ENCODE data around the gene RASD2. TPM values are rescaled to one million over a fixed set of nuclear protein-coding genes. Genes with fewer than 3 reads are reported as not detected.

The RASD2 gene
- total RNA-seq, 1 donor from 2014 or later: not detected

DNA sequence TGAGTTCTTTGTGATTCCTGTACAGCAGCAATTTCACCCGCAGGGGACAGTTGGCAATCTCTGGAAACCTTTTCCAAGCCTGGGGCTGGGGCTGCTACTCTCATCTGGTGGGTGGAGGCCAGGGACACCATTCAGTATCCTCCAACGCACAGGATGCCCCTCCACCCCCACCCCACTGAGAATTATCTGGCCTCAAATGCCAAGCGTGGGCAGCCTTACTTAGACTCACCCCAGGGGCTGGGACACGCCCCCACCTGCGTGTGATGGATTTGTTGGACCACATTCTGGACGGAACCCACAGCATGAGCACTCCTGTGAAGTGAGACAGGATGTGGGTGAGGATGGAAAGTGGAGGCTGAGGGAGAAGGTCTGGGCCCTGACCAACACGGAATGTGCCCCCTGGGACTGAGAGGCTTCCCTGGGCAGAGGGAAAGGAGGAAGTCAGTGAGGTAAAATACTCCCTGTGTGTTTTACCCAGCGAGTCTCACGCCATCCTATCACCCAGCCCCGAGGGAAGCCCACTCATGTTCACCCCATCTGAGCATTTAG lies 13.7 kb downstream of the RASD2 start:
- TF ChIP-seq, protein P1, sequence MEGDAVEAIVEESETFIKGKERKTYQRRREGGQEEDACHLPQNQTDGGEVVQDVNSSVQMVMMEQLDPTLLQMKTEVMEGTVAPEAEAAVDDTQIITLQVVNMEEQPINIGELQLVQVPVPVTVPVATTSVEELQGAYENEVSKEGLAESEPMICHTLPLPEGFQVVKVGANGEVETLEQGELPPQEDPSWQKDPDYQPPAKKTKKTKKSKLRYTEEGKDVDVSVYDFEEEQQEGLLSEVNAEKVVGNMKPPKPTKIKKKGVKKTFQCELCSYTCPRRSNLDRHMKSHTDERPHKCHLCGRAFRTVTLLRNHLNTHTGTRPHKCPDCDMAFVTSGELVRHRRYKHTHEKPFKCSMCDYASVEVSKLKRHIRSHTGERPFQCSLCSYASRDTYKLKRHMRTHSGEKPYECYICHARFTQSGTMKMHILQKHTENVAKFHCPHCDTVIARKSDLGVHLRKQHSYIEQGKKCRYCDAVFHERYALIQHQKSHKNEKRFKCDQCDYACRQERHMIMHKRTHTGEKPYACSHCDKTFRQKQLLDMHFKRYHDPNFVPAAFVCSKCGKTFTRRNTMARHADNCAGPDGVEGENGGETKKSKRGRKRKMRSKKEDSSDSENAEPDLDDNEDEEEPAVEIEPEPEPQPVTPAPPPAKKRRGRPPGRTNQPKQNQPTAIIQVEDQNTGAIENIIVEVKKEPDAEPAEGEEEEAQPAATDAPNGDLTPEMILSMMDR (conservative IDR thresholded peaks at IDR 0.05): no peak
- H3K4me3 Mint-ChIP-seq: no peak overlapping the region
- no peaks in the 10 kb centered on the region for H3K9me3 Mint-ChIP-seq
- DNase-seq (ENCODE audit: low read depth, low spot score): no peak
- peaks cover 15% of the 10 kb centered on the region for H3K4me1 Mint-ChIP-seq
- no peak overlapping the region for H3K27ac Mint-ChIP-seq (ENCODE audit: unreplicated experiment)
- H3K36me3 Mint-ChIP-seq (ENCODE audit: low read depth): no peaks in the 10 kb centered on the region
- peaks cover 16% of the 10 kb centered on the region for H3K27me3 Mint-ChIP-seq (ENCODE audit: low read depth)

DNA sequence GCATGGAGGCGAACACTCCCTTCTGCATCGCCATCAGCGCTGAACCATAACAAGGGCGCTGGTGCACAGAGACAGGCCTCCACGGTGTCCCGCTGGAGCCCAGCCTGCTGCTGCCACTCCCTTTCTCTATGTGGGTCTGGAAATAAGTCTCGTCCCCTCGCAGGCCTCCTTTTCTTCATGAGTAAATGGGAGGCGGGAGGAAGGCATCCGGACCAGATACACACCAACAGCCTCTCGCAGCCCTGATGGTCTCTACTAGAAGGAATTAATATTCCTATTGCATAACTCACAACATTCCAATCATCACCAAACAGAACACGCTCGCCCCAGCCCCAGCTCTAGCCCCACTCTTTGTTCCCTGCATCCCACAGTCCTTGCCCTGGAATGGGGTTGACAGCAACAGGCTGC lies 14.9 kb downstream of the RASD2 start:
- peaks cover 16% of the 10 kb centered on the region for H3K27me3 Mint-ChIP-seq (ENCODE audit: low read depth)

DNA sequence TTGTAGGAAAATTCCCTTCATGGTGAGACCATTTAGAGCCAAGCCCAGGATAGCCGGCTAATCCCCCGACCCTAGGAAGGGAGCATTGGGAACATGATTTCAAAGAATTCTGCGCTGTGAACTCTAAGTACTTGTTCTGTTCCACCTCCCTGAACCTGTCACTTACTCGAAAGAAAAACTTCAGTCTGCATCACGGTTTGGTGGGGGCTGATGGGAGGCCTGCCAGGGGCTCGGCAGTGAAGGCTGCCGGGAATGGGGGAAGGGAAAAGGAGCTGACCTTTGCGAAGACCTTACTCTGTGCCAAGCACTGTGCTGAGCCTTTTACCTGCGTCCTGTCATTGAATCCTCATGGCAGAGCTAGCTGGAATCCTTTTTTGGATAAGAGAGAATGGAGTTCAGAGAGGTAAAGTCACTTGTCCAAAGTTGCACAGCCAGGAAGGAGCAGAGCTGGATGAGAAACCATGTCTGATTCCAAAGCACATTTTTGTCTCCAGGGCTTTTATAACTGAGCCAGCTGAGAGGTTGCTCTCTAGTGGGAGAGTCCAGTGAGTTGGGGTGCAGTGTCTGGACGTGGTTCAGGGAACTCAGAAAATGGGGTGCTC lies 15.4 kb downstream of the RASD2 start:
- TF ChIP-seq, protein P1 (conservative IDR thresholded peaks at IDR 0.05): no peak
- no peaks in the 10 kb centered on the region for H3K9me3 Mint-ChIP-seq
- H3K27ac Mint-ChIP-seq (ENCODE audit: unreplicated experiment): no peak overlapping the region
- H3K4me1 Mint-ChIP-seq: peaks cover 15% of the 10 kb centered on the region
- peaks cover 17% of the 10 kb centered on the region for H3K27me3 Mint-ChIP-seq (ENCODE audit: low read depth)
- no peak overlapping the region for H3K4me3 Mint-ChIP-seq
- no peaks in the 10 kb centered on the region for H3K36me3 Mint-ChIP-seq (ENCODE audit: low read depth)
- no peak for DNase-seq (ENCODE audit: low read depth, low spot score)

More for the DNA sequence above, 14.9 kb downstream of the RASD2 start:
- no peak overlapping the region for H3K4me3 Mint-ChIP-seq
- no peak for DNase-seq (ENCODE audit: low read depth, low spot score)
- TF ChIP-seq, protein P1 (conservative IDR thresholded peaks at IDR 0.05): no peak
- peaks cover 15% of the 10 kb centered on the region for H3K4me1 Mint-ChIP-seq
- no peaks in the 10 kb centered on the region for H3K9me3 Mint-ChIP-seq
- no peaks in the 10 kb centered on the region for H3K36me3 Mint-ChIP-seq (ENCODE audit: low read depth)
- no peak overlapping the region for H3K27ac Mint-ChIP-seq (ENCODE audit: unreplicated experiment)

DNA sequence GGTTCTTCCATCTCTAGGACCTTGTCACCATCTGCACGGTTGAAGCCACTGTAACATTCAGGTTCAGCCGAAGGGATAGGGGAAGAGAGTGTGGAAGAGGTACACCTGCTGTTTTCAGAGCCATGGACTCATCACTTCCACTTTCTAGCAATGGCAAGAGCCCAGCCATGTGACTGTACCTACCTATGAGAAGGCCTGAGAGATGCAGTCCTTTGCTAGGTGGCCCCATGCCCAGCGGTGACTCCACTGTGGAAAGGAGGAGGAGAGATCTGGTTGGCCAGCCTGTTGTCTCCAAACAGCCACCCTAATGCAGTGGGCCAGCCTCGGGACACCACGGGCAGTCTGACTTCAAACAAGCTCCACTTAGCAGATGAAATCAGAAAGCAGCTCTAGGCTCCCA lies 16.0 kb downstream of the RASD2 start:
- no peak overlapping the region for H3K27ac Mint-ChIP-seq (ENCODE audit: unreplicated experiment)
- no peaks in the 10 kb centered on the region for H3K9me3 Mint-ChIP-seq
- H3K4me1 Mint-ChIP-seq: peaks cover 19% of the 10 kb centered on the region
- H3K4me3 Mint-ChIP-seq: no peak overlapping the region
- H3K36me3 Mint-ChIP-seq (ENCODE audit: low read depth): no peaks in the 10 kb centered on the region
- DNase-seq (ENCODE audit: low read depth, low spot score): no peak
- TF ChIP-seq, protein P1 (conservative IDR thresholded peaks at IDR 0.05): no peak
- H3K27me3 Mint-ChIP-seq (ENCODE audit: low read depth): peaks cover 23% of the 10 kb centered on the region

DNA sequence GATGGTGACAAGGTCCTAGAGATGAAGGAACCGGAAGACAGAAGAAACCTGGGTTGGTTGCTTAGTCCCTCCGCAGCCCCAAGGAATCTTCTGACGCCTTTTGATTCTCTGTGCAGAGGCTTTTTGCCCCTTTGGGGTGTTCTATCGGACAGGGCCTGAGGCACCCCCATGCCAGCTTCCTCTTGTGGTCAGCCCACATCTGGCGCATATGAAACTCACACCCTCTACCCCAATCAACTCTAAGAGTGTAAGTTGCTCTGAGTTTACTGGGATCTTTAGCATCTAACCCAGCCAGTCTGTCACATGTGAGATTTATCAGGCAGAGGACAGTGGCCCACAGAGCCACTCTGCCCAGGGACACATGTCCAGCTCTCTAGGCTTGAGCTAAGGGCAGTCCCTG lies 17.4 kb downstream of the RASD2 start:
- DNase-seq (ENCODE audit: low read depth, low spot score): no peak
- no peaks in the 10 kb centered on the region for H3K36me3 Mint-ChIP-seq (ENCODE audit: low read depth)
- H3K27me3 Mint-ChIP-seq (ENCODE audit: low read depth): peaks cover 26% of the 10 kb centered on the region
- no peak overlapping the region for H3K27ac Mint-ChIP-seq (ENCODE audit: unreplicated experiment)
- H3K9me3 Mint-ChIP-seq: no peaks in the 10 kb centered on the region
- peaks cover 17% of the 10 kb centered on the region for H3K4me1 Mint-ChIP-seq
- no peak overlapping the region for H3K4me3 Mint-ChIP-seq
- TF ChIP-seq, protein P1 (conservative IDR thresholded peaks at IDR 0.05): no peak

Data from neural crest cell (in vitro differentiated cells).